Measurements from ENCODE around the gene GNAI2.
"Not testable (repeated sequence)": the region's sequence is repeated elsewhere in the genome, so short reads cannot be mapped to it uniquely, and the experiment has no call there.

Gene GNAI2

DNA sequence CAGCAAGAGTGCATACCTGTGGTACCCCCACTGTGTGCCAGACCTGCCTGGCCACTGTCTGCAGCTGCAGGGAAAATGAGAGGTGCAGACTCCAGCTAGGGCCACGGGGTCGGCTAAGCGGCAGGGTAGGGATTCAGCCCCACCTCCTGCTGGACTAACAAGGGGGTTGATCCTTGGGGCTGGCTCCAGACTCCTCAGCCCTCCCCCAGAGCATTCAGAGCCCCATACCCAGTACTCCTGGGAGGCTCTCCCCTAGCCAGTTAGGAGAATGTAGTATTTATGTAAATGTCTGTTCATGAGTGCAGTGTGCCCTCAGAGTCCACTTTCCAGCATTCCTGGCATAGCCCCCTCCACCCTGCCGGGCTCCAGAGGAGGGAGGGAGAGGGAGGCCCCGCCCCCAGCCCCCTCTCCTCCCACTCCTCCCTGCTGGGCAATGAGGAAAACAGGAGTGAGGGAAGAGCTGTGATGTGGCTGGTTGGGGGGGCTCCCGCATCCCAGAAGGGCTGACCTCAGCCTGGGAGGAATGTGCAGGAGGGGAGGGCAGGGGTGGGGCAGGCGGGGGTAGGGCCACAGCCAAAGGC, 28.5 kb downstream of the GNAI2 start:
- peak; percentile 93 for DNase-seq (ENCODE audit: low spot score)

DNA sequence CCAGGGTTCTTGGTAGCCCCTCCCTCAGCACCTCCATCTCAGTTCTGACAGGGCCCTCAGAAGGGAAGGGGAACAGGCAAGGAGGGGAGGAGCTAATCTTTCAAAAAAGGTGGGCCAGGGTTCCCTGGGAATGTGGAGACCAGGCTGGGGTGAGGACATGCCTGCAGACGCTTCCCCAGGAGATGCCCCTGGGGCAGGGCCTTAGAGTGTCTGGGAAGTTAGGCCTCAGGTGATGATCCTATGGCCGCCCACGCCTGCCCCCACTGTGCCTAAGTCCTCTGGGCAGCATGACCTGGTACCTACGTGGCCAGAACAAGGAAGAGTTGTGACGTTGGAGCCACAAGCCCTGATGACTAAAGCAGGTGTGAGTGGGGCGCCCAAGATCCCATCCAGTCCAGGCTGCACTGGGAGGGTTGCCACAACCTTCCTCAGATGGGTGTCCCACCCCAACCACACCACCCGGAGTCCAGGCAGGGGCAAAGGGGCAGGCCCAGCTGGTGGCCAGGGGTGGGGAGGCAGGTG, 29.0 kb downstream of the GNAI2 start:
- no peak for DNase-seq (ENCODE audit: low spot score)

DNA sequence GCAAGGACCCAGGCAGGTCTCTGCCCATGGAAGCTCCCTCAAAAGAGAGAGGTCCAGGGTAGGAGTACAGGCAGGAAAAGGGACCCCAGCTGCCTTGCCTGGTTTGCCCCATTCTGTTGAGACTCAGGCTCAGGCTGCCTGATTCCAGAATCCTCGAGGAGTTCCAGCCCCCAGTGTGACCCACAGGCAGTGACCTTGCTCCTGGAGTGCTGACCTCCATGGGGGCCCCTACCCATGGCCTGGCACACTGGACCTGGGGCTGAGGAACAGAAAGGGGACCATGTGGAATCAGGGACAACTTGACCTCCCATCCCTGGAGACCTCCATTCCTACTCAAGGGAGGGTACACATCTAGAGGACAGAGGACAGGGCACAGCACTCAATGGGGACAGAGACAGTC, 29.6 kb downstream of the GNAI2 start:
- no peak for DNase-seq (ENCODE audit: low spot score)

DNA sequence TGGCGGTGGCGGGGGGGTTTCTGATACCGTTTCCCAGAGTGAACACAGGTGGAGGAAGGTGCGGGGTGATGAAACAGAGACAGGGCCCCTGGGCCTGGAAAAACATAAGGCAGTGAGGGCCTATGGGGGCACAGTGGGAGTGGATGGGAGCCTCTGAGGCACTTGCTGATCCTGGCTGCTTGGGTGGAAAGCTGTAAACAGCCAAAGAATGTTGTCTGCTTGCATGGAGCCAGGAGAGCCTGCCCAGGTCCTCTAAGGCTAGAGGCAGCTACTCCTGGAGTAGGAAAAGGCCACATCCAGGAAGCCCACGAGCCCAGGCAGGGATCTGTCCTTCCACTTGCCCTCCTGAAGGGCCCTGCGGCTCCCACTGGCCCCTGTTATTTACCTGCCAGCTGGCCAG, 30.0 kb downstream of the GNAI2 start:
- no peak for DNase-seq (ENCODE audit: low spot score)

DNA sequence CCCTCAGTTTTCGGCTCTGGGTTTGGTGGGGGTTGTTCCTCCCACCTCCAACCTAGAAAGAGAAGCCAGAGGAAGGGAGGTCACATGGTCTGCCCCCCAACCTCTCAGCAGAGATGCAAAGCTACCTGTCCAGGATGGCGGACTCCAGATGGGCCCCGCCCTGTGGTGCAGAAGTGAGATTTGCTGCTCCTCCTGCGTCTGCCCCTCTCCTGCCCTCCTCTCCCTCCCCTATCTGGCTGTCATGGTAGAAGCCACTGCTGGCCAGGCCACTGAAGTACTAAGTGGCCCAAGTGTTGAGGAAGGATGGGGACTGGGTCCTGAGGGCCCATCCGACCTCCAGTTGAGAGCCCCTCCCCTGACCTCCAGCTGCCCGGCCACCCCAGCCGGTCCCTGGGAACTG, 30.8 kb downstream of the GNAI2 start:
- DNase-seq (ENCODE audit: low spot score), result no peak

DNA sequence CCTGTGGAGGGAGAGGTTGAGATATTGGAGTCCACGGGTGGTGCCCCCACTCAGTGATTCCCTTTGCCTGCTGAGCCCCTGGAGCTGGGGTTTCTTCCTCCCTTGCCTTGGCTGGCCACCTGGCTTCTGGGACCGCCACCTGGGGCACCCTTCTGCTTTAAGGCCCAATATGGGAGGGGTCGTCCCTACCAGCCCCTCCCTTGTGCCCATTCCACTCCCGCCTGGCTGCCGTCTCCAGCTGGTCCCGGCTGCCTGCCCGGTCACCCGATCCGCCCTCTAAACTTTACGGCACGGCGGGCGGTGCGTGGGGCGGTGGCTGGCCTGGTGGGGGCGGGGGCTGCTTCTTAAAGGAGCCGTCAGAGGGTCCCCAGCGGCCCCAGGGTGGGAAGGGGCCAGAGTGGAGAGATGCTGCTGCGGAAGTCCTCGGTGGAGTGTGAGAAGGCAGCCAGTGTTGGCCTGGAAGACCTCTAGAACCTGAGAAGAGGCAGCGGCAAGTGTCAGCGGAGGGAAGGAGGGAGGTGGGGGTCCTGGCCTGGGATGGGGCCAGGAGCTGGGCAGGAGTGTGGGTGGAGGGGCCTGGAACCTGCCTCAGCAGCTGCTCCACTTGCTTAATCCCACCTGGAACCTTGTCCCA, 31.4 kb downstream of the GNAI2 start:
- peak; percentile 79 for DNase-seq (ENCODE audit: low spot score)

DNA sequence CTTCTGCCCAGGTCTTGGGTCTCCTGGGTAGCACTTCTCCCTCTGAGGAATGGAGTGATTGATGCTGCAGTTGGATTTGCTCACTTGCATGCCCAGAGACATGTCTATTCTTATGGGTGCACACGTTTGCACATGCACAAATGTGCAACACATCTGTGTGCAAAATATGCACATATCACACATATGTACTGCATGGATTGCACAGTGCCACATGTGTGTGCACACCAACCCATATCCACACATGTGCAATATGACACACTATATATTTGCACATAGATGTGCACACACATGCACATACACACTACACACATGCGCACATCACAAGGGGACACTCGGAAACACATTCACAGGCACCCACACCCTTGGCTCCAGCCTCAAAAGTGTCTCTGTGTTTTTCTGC, 32.3 kb downstream of the GNAI2 start:
- no peak for DNase-seq (ENCODE audit: low spot score)

DNA sequence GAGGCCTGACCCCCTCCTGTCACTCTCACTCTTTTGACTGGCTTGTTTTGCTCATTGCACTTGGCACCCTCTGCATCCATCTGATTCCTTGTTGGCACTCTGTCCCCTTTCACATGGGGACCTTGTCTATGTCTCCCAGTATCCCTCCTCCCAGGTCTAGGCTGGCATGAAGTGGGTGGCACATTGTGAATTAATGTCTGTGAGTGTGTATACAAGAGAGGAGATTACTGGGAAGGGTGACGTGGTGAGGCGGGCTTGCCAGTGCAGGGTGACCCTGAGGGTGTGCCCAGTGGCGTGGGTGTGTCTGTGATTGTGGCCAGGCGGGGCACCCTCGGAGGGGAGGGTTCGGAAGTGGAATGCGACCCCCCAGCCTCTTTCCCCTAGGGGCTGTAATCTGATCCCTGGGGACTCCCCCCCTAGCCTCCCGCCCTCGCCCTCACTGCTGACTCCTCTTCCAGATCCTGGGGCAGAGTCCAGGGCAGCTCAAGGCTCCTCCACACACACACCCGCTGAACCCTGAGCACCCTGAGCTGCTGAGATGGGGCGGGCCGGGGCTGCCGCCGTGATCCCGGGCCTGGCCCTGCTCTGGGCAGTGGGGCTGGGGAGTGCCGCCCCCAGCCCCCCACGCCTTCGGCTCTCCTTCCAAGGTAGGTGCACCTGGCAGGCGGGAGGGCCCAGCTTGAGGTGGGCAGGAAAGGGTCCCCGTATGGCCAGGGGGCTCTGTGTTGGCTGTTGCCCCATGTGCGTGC, 32.9 kb downstream of the GNAI2 start, which contains the start of gene SEMA3B:
TSS of gene SEMA3B (plus strand) at position 445 of the 749 bp plus-strand sequence. CDS start at position 539, 94 bp downstream.
- no peak for DNase-seq (ENCODE audit: low spot score)

DNA sequence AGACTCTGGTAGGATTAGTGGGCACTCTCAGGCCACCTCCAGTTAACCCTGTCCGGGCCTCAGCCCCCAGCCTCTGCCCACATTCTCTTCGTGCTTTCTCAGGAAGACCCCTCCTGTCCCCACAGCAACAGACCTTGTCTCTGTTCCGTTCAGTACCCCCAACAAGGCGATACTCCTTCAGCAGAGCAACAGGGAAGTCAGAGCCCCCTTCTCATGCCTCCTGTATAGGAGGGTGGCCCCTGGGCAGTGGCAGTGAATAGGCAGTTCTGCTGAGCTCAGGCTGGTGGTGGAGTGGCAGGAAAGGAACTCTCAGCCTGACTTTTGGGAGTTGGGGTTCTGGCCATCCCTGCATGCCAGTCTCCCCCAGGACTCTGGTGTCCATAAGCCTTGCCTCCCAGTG, 33.5 kb downstream of the GNAI2 start:
- DNase-seq (ENCODE audit: low spot score), result no peak

DNA sequence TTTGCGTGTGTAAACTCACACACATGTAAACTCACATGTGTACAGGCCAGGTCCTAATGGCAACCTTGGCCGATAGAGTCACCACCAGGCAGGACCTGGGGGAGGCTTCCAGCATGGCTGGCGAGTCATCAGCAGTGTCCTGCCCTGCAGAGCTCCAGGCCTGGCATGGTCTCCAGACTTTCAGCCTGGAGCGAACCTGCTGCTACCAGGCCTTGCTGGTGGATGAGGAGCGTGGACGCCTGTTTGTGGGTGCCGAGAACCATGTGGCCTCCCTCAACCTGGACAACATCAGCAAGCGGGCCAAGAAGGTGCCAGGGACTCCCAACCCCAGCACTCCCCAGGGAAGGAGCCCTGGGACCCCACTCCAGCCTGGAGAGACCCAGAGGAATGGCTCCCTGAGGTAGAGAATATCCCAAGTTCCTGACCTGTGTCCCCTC, 34.0 kb downstream of the GNAI2 start:
- DNase-seq (ENCODE audit: low spot score), result no peak

DNA sequence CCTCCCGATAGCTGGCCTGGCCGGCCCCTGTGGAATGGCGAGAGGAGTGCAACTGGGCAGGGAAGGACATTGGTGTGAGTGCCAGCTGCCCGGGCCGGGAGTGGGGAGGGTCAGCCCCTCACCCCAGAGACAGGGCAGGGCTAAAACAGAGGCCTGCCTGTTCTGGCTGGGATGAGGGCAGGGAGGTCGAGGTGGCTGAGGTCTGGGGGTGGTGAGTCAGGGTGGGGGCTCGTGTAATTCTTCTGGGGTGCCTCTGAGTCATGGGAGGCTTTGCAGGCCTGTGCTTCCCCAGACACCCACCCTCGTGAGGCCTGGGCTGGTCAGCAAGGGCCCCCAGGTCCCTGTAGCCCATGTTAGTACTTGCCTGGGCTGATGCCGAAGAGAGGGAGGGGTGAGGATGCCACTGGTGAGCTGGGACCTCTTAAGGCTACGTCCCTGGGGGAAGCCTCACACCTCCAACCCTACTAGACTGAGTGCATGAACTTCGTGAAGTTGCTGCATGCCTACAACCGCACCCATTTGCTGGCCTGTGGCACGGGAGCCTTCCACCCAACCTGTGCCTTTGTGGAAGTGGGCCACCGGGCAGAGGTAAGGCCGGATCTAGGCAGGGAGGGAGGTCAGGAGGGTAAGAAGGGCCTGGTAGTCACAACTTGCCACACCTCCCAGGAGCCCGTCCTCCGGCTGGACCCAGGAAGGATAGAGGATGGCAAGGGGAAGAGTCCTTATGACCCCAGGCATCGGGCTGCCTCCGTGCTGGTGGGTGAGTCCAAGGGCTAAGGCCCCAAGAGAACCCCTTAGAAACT, 34.6 kb downstream of the GNAI2 start:
- DNase-seq (ENCODE audit: low spot score), result no peak

DNA sequence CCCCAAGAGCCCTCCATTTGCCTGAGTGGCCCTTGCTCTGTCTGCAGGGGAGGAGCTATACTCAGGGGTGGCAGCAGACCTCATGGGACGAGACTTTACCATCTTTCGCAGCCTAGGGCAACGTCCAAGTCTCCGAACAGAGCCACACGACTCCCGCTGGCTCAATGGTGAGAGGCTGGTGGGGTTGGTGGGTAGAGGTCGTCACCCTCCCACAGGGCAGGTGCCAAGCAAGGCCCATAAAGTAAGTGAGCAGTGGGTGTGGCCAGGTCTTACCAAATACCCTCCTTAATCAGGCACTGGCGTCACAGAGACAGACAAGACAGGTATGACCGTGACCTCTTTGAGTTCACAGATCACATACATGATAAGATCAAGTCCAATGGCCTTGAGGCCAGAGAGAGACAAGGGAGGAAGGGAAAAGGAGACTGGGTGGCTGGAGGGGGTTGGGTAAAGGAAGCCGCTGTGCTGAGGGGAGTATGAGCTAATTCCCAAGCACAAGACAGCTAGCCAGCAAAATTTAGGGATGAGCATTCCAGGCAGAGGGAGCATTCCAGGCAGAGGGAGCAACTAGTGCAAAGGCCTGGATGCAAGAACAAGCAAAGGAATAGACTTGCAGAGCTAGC, 35.4 kb downstream of the GNAI2 start:
- DNase-seq (ENCODE audit: low spot score), result no peak

DNA sequence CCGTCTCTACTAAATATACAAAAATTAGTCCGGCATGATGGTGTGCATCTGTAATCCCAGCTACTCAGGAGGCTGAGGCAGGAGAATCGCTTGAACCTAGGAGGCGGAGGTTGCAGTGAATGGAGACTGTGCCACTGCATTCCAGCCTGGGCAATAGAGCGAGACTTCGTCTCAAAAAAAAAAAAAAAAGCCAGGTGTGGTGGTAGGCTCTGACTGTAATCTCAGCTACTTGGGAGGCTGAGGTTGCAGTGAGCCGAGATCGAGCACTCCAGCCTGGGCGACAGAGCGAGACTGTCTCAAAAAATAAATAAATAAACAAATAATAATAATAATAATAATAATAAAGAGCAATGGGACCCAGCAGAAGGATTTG, 36.5 kb downstream of the GNAI2 start:
- DNase-seq (ENCODE audit: low spot score), result not testable (repeated sequence)

DNA sequence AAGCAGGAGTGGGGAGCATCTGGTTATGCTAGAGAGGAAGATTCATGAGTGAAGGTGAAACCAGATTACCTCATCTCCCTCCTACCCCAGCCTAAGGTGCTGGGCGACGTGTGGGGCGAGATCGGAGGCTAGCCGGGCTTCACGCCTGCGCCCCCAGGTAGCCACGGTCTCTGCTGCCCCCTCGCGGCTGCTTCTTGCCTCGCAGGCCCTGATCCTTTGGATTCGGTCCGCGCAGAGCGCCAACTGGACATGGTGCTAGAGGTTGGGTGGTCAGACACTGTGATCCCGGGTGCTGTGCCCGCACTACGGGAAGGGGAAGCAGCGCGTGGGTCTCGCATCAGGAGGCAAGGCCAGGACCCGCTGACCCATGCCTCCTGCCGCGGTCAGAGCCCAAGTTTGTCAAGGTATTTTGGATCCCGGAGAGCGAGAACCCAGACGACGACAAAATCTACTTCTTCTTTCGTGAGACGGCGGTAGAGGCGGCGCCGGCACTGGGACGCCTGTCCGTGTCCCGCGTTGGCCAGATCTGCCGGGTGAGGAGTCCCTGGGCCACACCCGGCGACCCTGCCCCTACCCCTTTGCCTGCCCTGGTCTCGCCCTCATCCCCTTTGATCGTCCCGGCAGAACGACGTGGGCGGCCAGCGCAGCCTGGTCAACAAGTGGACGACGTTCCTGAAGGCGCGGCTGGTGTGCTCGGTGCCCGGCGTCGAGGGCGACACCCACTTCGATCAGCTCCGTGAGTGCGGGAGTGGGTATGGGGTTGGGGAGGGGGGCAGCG, 37.1 kb downstream of the GNAI2 start:
- DNase-seq (ENCODE audit: low spot score), result peak; percentile 90

DNA sequence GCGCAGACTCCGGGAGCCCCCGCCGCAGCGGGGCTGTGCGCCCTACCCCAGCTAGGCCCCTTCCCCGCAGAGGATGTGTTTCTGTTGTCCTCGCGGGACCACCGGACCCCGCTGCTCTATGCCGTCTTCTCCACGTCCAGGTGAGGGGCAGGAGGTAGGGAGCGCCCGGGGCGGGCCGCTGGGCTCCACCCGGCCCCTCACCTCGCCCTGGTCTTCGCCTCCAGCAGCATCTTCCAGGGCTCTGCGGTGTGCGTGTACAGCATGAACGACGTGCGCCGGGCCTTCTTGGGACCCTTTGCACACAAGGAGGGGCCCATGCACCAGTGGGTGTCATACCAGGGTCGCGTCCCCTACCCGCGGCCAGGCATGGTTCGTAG, 37.7 kb downstream of the GNAI2 start:
- no peak for DNase-seq (ENCODE audit: low spot score)

DNA sequence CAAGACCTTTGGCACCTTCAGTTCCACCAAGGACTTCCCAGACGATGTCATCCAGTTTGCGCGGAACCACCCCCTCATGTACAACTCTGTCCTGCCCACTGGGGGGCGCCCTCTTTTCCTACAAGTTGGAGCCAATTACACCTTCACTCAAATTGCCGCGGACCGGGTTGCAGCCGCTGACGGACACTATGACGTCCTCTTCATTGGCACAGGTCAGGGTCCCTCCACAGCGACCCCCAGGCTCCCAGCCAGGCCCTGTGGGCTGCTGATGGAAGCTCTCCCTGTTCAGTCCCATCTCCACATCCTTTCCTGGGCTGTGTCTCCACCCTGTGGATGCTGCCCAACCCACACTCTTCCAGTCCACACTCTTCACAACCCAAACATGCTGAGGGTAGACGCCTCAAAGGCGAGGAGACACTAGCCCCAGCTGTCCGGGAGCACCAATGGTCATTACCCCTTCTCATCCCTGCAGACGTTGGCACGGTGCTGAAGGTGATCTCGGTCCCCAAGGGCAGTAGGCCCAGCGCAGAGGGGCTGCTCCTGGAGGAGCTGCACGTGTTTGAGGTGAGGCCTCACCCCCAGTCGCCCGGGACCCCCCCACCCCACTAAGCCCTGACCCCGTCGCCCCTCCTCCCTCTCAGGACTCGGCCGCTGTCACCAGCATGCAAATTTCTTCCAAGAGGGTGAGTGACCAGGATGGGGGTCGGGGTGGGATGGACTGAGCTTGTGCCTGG, 38.5 kb downstream of the GNAI2 start:
- DNase-seq (ENCODE audit: low spot score), result no peak

DNA sequence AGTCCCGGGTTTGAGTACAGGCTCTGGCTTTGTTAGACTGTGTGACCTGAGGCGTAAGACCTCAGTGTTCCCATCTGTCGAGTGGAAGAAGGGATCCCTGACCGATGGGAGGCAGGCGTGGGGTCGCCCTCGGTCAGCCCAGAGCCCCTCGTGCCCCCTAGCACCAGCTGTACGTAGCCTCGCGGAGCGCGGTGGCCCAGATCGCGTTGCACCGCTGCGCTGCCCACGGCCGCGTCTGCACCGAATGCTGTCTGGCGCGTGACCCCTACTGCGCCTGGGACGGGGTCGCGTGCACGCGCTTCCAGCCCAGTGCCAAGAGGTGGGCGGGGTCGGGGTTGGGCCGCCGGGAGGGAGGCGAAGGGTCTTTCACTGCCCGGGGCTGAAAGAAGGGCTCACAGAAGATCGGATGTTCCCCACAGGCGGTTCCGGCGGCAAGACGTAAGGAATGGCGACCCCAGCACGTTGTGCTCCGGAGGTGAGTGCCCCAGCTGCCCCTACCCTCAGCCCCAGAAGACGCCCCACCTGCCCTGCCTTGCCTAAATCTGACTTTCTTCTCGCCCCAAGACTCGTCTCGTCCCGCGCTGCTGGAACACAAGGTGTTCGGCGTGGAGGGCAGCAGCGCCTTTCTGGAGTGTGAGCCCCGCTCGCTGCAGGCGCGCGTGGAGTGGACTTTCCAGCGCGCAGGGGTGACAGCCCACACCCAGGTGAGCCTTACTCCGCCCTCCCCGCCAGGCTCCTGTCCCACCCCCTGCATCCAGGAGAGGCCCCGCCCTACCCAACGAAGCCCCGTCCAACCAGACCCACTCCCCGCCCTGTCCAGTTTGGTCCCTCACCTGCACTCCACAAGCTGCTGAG, 39.4 kb downstream of the GNAI2 start:
- DNase-seq (ENCODE audit: low spot score), result no peak

DNA sequence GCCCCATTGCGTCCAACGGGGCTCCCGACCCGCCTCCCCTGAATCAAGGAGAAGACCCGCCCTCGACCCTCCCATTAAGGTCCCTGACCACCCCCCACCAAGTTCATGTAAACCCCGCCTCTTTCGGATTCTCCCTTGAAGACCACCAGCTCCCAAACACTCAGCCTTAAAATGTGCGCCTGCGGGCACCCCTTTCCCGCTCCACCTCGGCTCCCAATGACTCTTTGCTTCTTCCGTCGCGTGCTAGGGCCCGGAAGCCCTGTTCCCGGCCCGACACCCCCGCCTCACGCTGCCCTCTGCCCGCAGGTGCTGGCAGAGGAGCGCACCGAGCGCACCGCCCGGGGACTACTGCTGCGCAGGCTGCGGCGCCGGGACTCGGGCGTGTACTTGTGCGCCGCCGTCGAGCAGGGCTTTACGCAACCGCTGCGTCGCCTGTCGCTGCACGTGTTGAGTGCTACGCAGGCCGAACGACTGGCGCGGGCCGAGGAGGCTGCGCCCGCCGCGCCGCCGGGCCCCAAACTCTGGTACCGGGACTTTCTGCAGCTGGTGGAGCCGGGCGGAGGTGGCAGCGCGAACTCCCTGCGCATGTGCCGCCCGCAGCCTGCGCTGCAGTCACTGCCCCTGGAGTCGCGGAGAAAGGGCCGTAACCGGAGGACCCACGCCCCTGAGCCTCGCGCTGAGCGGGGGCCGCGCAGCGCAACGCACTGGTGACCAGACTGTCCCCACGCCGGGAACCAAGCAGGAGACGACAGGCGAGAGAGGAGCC, 40.2 kb downstream of the GNAI2 start:
- DNase-seq (ENCODE audit: low spot score), result no peak

DNA sequence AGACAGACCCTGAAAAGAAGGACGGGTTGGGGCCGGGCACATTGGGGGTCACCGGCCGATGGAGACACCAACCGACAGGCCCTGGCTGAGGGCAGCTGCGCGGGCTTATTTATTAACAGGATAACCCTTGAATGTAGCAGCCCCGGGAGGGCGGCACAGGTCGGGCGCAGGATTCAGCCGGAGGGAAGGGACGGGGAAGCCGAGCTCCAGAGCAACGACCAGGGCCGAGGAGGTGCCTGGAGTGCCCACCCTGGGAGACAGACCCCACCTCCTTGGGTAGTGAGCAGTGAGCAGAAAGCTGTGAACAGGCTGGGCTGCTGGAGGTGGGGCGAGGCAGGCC, 40.7 kb downstream of the GNAI2 start:
- DNase-seq (ENCODE audit: low spot score), result no peak

Data from globus pallidus (tissue), 1 donor.